ENCODE results near the gene MYO9A.

DNA sequence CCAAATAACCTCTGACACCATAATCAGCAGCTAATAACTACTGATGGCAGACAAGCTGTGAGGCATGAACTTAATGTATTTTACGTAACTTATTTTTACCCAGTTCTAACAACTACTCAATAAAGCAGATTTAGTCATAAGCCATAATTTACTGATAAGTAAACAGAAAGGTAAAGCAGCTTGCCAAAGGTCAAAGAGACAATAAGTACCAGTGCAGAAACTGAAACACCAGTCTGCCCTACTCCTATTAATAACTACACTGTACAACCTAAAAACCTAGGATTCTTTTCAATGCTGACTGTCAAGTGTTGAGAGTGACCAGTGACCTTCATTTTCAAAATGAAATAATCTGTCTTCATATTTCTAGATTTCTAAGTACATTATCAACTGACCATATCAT, 155.4 kb downstream of the MYO9A start:
- TF ChIP-seq, protein P1, sequence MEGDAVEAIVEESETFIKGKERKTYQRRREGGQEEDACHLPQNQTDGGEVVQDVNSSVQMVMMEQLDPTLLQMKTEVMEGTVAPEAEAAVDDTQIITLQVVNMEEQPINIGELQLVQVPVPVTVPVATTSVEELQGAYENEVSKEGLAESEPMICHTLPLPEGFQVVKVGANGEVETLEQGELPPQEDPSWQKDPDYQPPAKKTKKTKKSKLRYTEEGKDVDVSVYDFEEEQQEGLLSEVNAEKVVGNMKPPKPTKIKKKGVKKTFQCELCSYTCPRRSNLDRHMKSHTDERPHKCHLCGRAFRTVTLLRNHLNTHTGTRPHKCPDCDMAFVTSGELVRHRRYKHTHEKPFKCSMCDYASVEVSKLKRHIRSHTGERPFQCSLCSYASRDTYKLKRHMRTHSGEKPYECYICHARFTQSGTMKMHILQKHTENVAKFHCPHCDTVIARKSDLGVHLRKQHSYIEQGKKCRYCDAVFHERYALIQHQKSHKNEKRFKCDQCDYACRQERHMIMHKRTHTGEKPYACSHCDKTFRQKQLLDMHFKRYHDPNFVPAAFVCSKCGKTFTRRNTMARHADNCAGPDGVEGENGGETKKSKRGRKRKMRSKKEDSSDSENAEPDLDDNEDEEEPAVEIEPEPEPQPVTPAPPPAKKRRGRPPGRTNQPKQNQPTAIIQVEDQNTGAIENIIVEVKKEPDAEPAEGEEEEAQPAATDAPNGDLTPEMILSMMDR (IDR thresholded peaks at IDR 0.05) = no peak
- TF ChIP-seq POLR2A (IDR thresholded peaks at IDR 0.05) = no peak

Data from thyroid gland (tissue), 4 donors.